ENCODE data around the gene TRIM32. TPM values are rescaled to one million over a fixed set of nuclear protein-coding genes. Genes with fewer than 3 reads are reported as not detected.

Gene TRIM32
- total RNA-seq, 4 donors from 2014 or later: 12.4 to 35.7 (median 25.4) TPM

DNA sequence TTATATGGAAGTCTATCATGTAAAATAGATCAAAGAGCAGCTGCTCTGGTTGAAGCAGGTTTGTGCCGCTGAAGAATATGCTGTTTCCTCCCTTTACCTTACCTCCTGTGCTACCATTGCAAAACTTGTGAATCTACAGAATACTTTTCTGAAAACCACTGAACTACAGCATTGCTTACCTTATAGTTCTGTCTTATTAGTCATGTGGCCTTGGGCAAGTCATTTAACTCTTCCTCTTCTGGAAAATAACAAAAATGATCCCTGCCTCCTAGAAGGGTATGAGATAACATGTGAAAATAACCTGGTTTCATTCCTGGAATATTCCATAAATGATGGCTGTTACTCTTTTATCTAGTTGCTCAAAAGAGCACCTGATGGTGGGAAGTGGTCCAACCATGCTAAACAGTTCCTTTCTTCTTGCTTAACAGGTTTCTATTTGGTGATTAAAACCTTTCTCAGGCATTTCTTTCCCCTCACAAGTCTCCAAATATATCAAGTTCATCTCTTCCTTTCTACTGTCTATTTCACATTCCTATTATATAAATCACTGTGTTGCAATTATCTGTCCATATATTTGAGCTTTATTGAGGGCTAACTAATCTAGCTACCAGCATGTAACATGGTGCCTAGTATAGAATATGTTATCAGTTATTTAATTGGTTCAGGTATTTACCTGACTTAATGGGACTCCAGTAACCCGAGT lies 15.0 kb downstream of the TRIM32 start:
- Histone ChIP-seq H3K9me3 (no peaks in the 10 kb centered on the region), H3K4me3 (no peak overlapping the region), H3K36me3 (peaks cover 0 to 36% (median 0%) of the 10 kb centered on the region in 3 donors), H3K27ac (no peak overlapping the region), H3K4me1 (no peaks in the 10 kb centered on the region), H3K27me3 (no peaks in the 10 kb centered on the region)
- DNase-seq: no peak
- no peak for TF ChIP-seq POLR2A (IDR thresholded peaks at IDR 0.05)
- TF ChIP-seq, protein P1, sequence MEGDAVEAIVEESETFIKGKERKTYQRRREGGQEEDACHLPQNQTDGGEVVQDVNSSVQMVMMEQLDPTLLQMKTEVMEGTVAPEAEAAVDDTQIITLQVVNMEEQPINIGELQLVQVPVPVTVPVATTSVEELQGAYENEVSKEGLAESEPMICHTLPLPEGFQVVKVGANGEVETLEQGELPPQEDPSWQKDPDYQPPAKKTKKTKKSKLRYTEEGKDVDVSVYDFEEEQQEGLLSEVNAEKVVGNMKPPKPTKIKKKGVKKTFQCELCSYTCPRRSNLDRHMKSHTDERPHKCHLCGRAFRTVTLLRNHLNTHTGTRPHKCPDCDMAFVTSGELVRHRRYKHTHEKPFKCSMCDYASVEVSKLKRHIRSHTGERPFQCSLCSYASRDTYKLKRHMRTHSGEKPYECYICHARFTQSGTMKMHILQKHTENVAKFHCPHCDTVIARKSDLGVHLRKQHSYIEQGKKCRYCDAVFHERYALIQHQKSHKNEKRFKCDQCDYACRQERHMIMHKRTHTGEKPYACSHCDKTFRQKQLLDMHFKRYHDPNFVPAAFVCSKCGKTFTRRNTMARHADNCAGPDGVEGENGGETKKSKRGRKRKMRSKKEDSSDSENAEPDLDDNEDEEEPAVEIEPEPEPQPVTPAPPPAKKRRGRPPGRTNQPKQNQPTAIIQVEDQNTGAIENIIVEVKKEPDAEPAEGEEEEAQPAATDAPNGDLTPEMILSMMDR (IDR thresholded peaks at IDR 0.05): no peak

- TF ChIP-seq, protein P1 (IDR thresholded peaks at IDR 0.05): no peak
- no peak for TF ChIP-seq POLR2A (IDR thresholded peaks at IDR 0.05)
- Histone ChIP-seq H3K4me1 (no peaks in the 10 kb centered on the region), H3K9me3 (no peaks in the 10 kb centered on the region), H3K4me3 (no peak overlapping the region), H3K27ac (no peak overlapping the region), H3K27me3 (no peaks in the 10 kb centered on the region), H3K36me3 (peaks cover 0 to 23% (median 0%) of the 10 kb centered on the region in 3 donors)
- no peak for DNase-seq
Measured at GRCh38 chr9:116703634-116704033, 16.5 kb downstream of the TRIM32 start.

DNA sequence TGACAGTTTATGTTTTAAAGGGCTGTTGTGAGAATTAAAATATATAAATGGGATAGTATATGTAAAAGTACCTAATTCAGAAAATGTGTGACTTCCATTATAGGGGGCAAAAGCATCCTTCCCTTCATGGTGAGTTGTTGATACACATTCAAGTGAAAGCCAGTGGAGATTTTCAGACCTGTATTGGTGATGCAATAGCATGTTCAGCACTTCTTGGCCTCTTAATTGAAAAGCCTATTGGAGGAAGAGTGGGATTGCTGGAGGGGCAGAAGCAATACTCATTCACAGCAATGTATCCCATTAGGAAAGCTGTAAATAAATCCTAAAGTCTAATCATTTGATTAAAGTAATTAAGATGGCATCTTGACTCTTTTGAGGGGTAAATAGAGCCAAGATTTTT lies 17.4 kb downstream of the TRIM32 start:
- Histone ChIP-seq H3K27me3 (no peaks in the 10 kb centered on the region), H3K36me3 (peaks cover 0 to 15% (median 0%) of the 10 kb centered on the region in 3 donors), H3K4me1 (no peaks in the 10 kb centered on the region), H3K27ac (no peak overlapping the region), H3K9me3 (no peaks in the 10 kb centered on the region), H3K4me3 (no peak overlapping the region)
- DNase-seq: no peak
- TF ChIP-seq, protein P1 (IDR thresholded peaks at IDR 0.05): no peak
- no peak for TF ChIP-seq POLR2A (IDR thresholded peaks at IDR 0.05)

- Histone ChIP-seq H3K27me3 (no peaks in the 10 kb centered on the region), H3K4me3 (no peak overlapping the region), H3K27ac (no peak overlapping the region), H3K4me1 (no peaks in the 10 kb centered on the region), H3K36me3 (peaks cover 0 to 5% (median 0%) of the 10 kb centered on the region in 3 donors), H3K9me3 (no peaks in the 10 kb centered on the region)
- no peak for TF ChIP-seq POLR2A (IDR thresholded peaks at IDR 0.05)
- TF ChIP-seq, protein P1 (IDR thresholded peaks at IDR 0.05): no peak
- DNase-seq: no peak
Measured at GRCh38 chr9:116705531-116705930, 18.4 kb downstream of the TRIM32 start.

DNA sequence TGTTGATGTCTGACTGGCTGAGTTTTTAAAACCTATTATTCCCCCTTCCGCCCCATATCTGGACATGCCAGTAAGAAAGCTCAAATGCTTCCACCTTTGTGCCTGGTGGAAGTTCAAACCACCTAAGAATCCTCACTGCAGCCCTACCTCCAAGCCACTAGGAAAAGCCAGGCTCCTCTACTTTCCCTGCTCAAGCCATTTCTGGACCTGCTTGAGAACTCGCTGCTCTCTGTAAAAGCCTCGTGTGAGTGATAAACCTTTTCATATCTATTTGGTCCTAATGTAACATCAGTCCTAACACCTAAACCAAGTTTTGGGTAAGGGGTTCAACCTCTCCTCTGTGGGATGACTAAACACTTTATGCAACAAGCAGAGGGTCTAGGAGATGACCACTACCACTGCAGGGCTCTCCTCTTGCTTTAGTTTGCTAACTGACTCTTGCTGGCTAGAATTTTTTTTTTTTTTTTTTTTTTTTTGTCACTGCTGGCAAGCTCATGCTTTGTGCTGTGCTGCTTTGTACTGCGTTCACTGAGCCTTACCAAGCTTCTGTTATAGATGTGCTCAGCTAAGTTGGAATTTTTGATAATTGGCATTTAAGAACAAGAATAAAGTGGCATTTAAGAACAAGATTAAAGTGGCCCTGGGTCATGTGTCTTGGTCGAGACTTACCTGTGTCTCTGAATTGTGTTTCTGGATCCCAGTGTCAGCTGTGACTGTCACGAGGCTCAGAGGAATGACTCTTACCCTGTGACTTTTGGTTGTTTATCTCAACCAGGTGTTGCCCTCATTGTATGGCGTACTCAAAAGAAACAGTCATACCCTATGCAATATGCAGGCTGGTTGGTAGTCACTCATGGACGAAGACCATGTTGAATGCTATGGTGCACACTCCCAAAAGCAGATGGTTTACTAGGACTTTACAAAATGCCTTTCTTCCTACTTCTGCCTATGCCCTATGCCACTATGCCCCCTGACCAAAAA lies 19.5 kb downstream of the TRIM32 start:
- no peaks in the 10 kb centered on the region for H3K9me3 ChIP-seq
- DNase-seq: no peak
- H3K36me3 ChIP-seq: no peaks in the 10 kb centered on the region
- H3K27me3 ChIP-seq: no peaks in the 10 kb centered on the region
- H3K4me1 ChIP-seq: no peaks in the 10 kb centered on the region
- H3K27ac ChIP-seq: no peak overlapping the region
- H3K4me3 ChIP-seq: no peak overlapping the region
- no peak for TF ChIP-seq POLR2A (IDR thresholded peaks at IDR 0.05)
- TF ChIP-seq, protein P1 (IDR thresholded peaks at IDR 0.05): no peak

Measured in Peyer's patch (tissue), 4 donors.